Transverse colon (tissue), 4 donors: ENCODE data around the gene CYP19A1.

Source experiments
- POLR2A ChIP-seq: fragments of 450-650 bp; IDR thresholded peaks from one replicate; pipeline ENCODE4 v1.6.1; 2016; ENCODE audit warnings: antibody characterized with exemption, mild to moderate bottlenecking, moderate library complexity
- POLR2AphosphoS5 ChIP-seq, 3 donors: sonication (generic); formaldehyde crosslinking; IDR thresholded peaks; one replicate each; pipeline ENCODE4 v1.6.1; 2016; ENCODE audit warnings: antibody characterized with exemption in 3 of 3
- TF ChIP-seq, protein P1 (sequence below), 5 experiments: fragments of 200-600 bp in 3 of 5; fragments of 450-650 bp in 2 of 5; sonication (generic) in 3 of 5; IDR thresholded peaks; 1 replicate in 2 of 5; 2 replicates in 3 of 5; pipeline ENCODE4 v1.5.1; 2016 to 2017; ENCODE audit warnings: antibody characterized with exemption in 5 of 5, inconsistent platforms in 3 of 5, mild to moderate bottlenecking in 2 of 5, moderate library complexity in 1 of 5

DNA sequence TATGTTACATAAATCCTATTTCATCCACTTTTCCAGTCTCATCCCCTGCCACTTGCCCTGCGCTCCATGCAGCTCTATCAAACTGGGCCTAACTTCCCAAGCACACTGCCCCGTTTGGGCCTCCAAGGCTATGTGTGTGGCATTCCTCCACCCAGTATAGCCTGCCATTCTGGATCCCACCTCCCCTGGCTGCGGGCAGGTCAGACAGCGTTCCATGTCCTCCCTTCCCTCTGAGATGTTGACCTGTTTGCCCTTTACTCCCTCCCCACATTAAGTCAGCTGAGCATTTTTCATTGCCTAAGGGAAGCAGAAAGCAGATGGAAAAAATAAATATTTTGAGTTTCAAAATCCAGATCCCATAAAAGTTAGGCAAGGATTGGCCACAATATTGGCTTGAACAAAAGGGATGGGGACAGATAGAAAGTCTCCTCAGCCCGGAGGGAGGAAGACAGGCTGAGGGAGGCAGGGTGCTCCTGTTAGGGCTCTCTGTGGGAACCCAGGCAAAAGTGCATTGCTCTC lies 73.3 kb downstream of the CYP19A1 start:
- TF ChIP-seq, protein P1, sequence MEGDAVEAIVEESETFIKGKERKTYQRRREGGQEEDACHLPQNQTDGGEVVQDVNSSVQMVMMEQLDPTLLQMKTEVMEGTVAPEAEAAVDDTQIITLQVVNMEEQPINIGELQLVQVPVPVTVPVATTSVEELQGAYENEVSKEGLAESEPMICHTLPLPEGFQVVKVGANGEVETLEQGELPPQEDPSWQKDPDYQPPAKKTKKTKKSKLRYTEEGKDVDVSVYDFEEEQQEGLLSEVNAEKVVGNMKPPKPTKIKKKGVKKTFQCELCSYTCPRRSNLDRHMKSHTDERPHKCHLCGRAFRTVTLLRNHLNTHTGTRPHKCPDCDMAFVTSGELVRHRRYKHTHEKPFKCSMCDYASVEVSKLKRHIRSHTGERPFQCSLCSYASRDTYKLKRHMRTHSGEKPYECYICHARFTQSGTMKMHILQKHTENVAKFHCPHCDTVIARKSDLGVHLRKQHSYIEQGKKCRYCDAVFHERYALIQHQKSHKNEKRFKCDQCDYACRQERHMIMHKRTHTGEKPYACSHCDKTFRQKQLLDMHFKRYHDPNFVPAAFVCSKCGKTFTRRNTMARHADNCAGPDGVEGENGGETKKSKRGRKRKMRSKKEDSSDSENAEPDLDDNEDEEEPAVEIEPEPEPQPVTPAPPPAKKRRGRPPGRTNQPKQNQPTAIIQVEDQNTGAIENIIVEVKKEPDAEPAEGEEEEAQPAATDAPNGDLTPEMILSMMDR (IDR thresholded peaks at IDR 0.05), result no peak
- no peak for TF ChIP-seq POLR2AphosphoS5 (IDR thresholded peaks at IDR 0.05)
- no peak for TF ChIP-seq POLR2A
